GM18951 (cell line): ENCODE results near the gene TFCP2.

Experiments used
- POLR2A ChIP-seq: IDR thresholded peaks from 4 replicates; pipeline ENCODE4 v1.6.1; 2011; ENCODE audit warnings: mild to moderate bottlenecking; ENCODE audit not compliant: insufficient read length, insufficient read depth; ENCODE audit errors: extremely low read depth
- in situ Hi-C: fragments of 300-500 bp; cut with MboI; formaldehyde crosslinking; loops from one replicate; pipeline ENCODE4 v1.12.0; 2022; ENCODE audit warnings: low sequenced_read_pairs, mixed read lengths, inconsistent platforms; ENCODE audit not compliant: unreplicated experiment

The TFCP2 gene

GRCh38 chr12:51076236-51076930 is 96.6 kb downstream of the TFCP2 start:
- no peak for TF ChIP-seq POLR2A
- in situ Hi-C loops: no loop called here

- TF ChIP-seq POLR2A: no peak
- in situ Hi-C loops: no loop called here
Observed at GRCh38 chr12:51075390-51075789, 97.5 kb downstream of the TFCP2 start.

- no peak for TF ChIP-seq POLR2A
- in situ Hi-C loops: loop anchor here (25.0 kb wide), 1 partner anchor 266 kb away; the partner anchor contains the start of gene CELA1
Observed at GRCh38 chr12:51071663-51072062, 101.3 kb downstream of the TFCP2 start.

GRCh38 chr12:51070004-51070403 is 102.9 kb downstream of the TFCP2 start:
- in situ Hi-C loops: loop anchor here (25.0 kb wide), 1 partner anchor 267 kb away; the partner anchor contains the start of gene CELA1
- no peak for TF ChIP-seq POLR2A

- in situ Hi-C loops: loop anchor here (25.0 kb wide), 1 partner anchor 270 kb away; the partner anchor contains the start of gene CELA1
- no peak for TF ChIP-seq POLR2A
Observed at GRCh38 chr12:51067771-51068170, 105.2 kb downstream of the TFCP2 start.

GRCh38 chr12:51067229-51067628 is 105.7 kb downstream of the TFCP2 start:
- TF ChIP-seq POLR2A: no peak
- in situ Hi-C loops: loop anchor here (25.0 kb wide), 1 partner anchor 270 kb away; the partner anchor contains the start of gene CELA1

- no peak for TF ChIP-seq POLR2A
- in situ Hi-C loops: loop anchor here (25.0 kb wide), 1 partner anchor 272 kb away; the partner anchor contains the start of gene CELA1
Observed at GRCh38 chr12:51065530-51065929, 107.4 kb downstream of the TFCP2 start.

GRCh38 chr12:51062631-51063397 is 110.1 kb downstream of the TFCP2 start:
- TF ChIP-seq POLR2A: no peak
- in situ Hi-C loops: loop anchor here (25.0 kb wide), 1 partner anchor 274 kb away; the partner anchor contains the start of gene CELA1

GRCh38 chr12:51059086-51059485 is 113.8 kb downstream of the TFCP2 start:
- TF ChIP-seq POLR2A: no peak
- in situ Hi-C loops: loop anchor here (25.0 kb wide), 1 partner anchor 278 kb away; the partner anchor contains the start of gene CELA1

- in situ Hi-C loops: loop anchor here (25.0 kb wide), 1 partner anchor 281 kb away; the partner anchor contains the start of gene CELA1
- no peak for TF ChIP-seq POLR2A
Observed at GRCh38 chr12:51056242-51056641, 116.7 kb downstream of the TFCP2 start.

GRCh38 chr12:51055060-51055459 is 117.9 kb downstream of the TFCP2 start:
- TF ChIP-seq POLR2A: no peak
- in situ Hi-C loops: loop anchor here (25.0 kb wide), 1 partner anchor 282 kb away; the partner anchor contains the start of gene CELA1

GRCh38 chr12:51051787-51052186 is 121.1 kb downstream of the TFCP2 start:
- no peak for TF ChIP-seq POLR2A
- in situ Hi-C loops: loop anchor here (25.0 kb wide), 1 partner anchor 286 kb away; the partner anchor contains the start of gene CELA1

GRCh38 chr12:51049525-51049924 is 123.4 kb downstream of the TFCP2 start:
- in situ Hi-C loops: no loop called here
- no peak for TF ChIP-seq POLR2A
